Measurements from ENCODE around the gene POGLUT2. TPM values are rescaled to one million over a fixed set of nuclear protein-coding genes. Genes with fewer than 3 reads are reported as not detected.

The POGLUT2 gene
- total RNA-seq, 1 donor = 15.9 TPM

DNA sequence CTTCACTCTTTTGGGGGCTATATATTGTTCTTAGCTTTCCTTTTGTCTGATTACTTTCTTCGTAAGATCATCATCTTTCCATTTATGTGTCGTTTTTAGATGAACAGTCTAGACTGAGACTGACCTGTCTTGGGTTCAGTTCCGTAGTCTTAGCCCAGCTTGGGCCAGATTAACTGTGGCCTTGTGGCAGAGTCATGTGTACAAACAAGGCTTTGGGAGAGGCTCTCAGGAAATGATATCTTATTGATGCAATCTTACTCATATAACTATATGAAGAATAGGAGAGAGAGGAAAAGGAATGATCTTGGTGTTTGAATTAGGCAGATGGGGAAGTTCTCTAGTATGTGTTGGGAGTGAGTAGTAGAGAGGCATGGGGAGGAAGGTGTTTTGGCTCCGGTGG lies 40.2 kb upstream of the POGLUT2 start:
- Histone ChIP-seq H3K27ac (ENCODE audit: low read depth, low read length) (peak overlapping the region; percentile 38), H4K20me1 (ENCODE audit: insufficient read depth, low read length) (no peaks in the 10 kb centered on the region), H3K79me2 (ENCODE audit: insufficient read depth, low read length) (no peaks in the 10 kb centered on the region), H3K36me3 (ENCODE audit: insufficient read depth, low read length) (peaks cover 40% of the 10 kb centered on the region), H3K4me2 (ENCODE audit: insufficient read depth, low read length) (no peak overlapping the region), H3K9me3 (ENCODE audit: low read depth, low read length) (no peaks in the 10 kb centered on the region), H3K4me1 (ENCODE audit: insufficient read depth, low read length) (peaks cover 12% of the 10 kb centered on the region), H3K27me3 (ENCODE audit: insufficient read depth, low read length) (no peaks in the 10 kb centered on the region), H3K4me3 (ENCODE audit: insufficient read depth, low read length) (no peak overlapping the region), H2AFZ (ENCODE audit: low read length) (no peak overlapping the region)
- TF ChIP-seq, protein P1, sequence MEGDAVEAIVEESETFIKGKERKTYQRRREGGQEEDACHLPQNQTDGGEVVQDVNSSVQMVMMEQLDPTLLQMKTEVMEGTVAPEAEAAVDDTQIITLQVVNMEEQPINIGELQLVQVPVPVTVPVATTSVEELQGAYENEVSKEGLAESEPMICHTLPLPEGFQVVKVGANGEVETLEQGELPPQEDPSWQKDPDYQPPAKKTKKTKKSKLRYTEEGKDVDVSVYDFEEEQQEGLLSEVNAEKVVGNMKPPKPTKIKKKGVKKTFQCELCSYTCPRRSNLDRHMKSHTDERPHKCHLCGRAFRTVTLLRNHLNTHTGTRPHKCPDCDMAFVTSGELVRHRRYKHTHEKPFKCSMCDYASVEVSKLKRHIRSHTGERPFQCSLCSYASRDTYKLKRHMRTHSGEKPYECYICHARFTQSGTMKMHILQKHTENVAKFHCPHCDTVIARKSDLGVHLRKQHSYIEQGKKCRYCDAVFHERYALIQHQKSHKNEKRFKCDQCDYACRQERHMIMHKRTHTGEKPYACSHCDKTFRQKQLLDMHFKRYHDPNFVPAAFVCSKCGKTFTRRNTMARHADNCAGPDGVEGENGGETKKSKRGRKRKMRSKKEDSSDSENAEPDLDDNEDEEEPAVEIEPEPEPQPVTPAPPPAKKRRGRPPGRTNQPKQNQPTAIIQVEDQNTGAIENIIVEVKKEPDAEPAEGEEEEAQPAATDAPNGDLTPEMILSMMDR (IDR thresholded peaks at IDR 0.05; ENCODE audit: extremely low read depth, low read depth, low read length) = no peak
- DNase-seq (ENCODE audit: insufficient read length, low spot score, missing footprints) = no peak

DNA sequence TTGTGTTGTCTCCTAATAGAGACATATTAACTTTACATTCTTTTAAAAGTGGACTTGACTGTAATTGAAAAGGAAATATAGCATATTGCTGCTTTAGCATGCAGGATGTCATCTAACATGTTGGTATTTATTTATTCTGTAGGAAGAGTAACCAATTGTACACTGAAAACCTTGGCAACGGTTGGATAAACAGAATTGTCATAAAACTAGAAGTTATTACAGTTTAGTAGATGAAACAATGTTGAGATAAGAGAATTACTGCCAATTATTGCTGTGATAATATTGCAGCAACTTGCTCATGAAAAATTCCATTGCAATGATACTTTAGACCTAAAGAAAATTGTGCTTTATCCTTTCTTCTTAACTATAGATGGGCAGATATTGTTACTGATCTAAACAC lies 39.5 kb upstream of the POGLUT2 start:
- H3K4me1 ChIP-seq (ENCODE audit: insufficient read depth, low read length) = peaks cover 12% of the 10 kb centered on the region
- DNase-seq (ENCODE audit: insufficient read length, low spot score, missing footprints) = no peak
- H3K4me3 ChIP-seq (ENCODE audit: insufficient read depth, low read length) = no peak overlapping the region
- H3K27ac ChIP-seq (ENCODE audit: low read depth, low read length) = no peak overlapping the region
- H3K9me3 ChIP-seq (ENCODE audit: low read depth, low read length) = no peaks in the 10 kb centered on the region
- TF ChIP-seq, protein P1 (IDR thresholded peaks at IDR 0.05; ENCODE audit: extremely low read depth, low read depth, low read length) = no peak
- H2AFZ ChIP-seq (ENCODE audit: low read length) = no peak overlapping the region
- no peaks in the 10 kb centered on the region for H3K27me3 ChIP-seq (ENCODE audit: insufficient read depth, low read length)
- H4K20me1 ChIP-seq (ENCODE audit: insufficient read depth, low read length) = no peaks in the 10 kb centered on the region
- H3K36me3 ChIP-seq (ENCODE audit: insufficient read depth, low read length) = peaks cover 40% of the 10 kb centered on the region
- H3K4me2 ChIP-seq (ENCODE audit: insufficient read depth, low read length) = no peak overlapping the region
- H3K79me2 ChIP-seq (ENCODE audit: insufficient read depth, low read length) = no peaks in the 10 kb centered on the region

DNA sequence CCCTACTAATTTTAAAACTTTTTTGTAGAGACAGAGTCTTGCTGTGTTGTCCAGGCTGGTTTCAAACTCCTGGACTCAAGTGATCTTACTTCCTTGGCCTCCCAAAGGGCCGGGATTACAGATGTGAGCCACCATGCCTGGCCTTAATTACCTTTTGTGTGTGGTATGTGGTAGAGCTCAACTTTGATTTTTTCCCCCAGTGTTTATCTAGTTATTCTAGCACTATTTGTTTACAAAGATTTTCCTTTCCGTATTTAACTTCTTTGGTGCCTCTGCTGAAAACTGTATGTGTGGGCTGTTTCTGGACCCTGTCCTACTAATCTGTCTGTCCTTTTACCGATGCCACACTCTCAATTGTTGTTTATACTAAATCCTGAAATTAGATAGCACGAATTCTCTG lies 37.7 kb upstream of the POGLUT2 start:
- Histone ChIP-seq H4K20me1 (ENCODE audit: insufficient read depth, low read length) (no peaks in the 10 kb centered on the region), H3K4me1 (ENCODE audit: insufficient read depth, low read length) (peaks cover 12% of the 10 kb centered on the region), H3K9me3 (ENCODE audit: low read depth, low read length) (no peaks in the 10 kb centered on the region), H2AFZ (ENCODE audit: low read length) (no peak overlapping the region), H3K79me2 (ENCODE audit: insufficient read depth, low read length) (no peaks in the 10 kb centered on the region), H3K4me3 (ENCODE audit: insufficient read depth, low read length) (no peak overlapping the region), H3K27ac (ENCODE audit: low read depth, low read length) (no peak overlapping the region), H3K36me3 (ENCODE audit: insufficient read depth, low read length) (peaks cover 48% of the 10 kb centered on the region), H3K27me3 (ENCODE audit: insufficient read depth, low read length) (no peaks in the 10 kb centered on the region), H3K4me2 (ENCODE audit: insufficient read depth, low read length) (no peak overlapping the region)
- TF ChIP-seq, protein P1 (IDR thresholded peaks at IDR 0.05; ENCODE audit: extremely low read depth, low read depth, low read length) = no peak
- DNase-seq (ENCODE audit: insufficient read length, low spot score, missing footprints) = no peak

DNA sequence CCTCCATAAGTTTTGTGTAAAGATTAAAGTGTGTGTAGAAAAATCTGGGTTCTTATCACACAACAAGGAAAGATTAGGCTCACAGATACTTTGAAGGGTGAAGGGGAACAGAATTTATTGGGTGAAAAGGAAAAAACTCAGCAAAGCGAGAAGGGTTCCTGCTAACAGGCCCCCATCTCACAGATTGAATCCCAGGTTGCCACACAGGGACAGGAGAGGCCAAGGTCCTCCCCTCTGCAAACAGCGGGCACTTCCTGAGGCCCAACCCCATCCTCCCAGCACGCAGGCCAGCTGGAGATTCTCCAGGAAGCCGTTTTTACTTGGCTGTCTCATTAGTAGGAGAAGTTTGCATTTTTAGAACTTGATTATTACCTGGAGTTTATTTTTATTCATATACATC lies 31.9 kb upstream of the POGLUT2 start:
- Histone ChIP-seq H3K27ac (ENCODE audit: low read depth, low read length) (no peak overlapping the region), H3K27me3 (ENCODE audit: insufficient read depth, low read length) (no peaks in the 10 kb centered on the region), H3K9me3 (ENCODE audit: low read depth, low read length) (no peaks in the 10 kb centered on the region), H3K36me3 (ENCODE audit: insufficient read depth, low read length) (peaks cover 37% of the 10 kb centered on the region), H4K20me1 (ENCODE audit: insufficient read depth, low read length) (no peaks in the 10 kb centered on the region), H3K79me2 (ENCODE audit: insufficient read depth, low read length) (peaks cover 4% of the 10 kb centered on the region), H3K4me1 (ENCODE audit: insufficient read depth, low read length) (peaks cover 12% of the 10 kb centered on the region), H2AFZ (ENCODE audit: low read length) (no peak overlapping the region), H3K4me3 (ENCODE audit: insufficient read depth, low read length) (no peak overlapping the region), H3K4me2 (ENCODE audit: insufficient read depth, low read length) (no peak overlapping the region)
- TF ChIP-seq, protein P1 (IDR thresholded peaks at IDR 0.05; ENCODE audit: extremely low read depth, low read depth, low read length) = no peak
- peak; percentile 54 for DNase-seq (ENCODE audit: insufficient read length, low spot score, missing footprints)

All from osteoblast (primary cell).